HEK293 (cell line): ENCODE results near the gene KRTAP10-12.

Source experiments
- CTCF ChIP-seq: fragments of 450-650 bp; formaldehyde crosslinking; IDR thresholded peaks from 2 replicates; pipeline ENCODE4 v1.5.1; 2016; ENCODE audit warnings: missing biosample characterization, missing genetic modification characterization
- ELK4 ChIP-seq: IDR thresholded peaks from 2 replicates; pipeline ENCODE4 v1.6.1; 2011; ENCODE audit warnings: mild to moderate bottlenecking, low read depth, low read length, borderline replicate concordance
- TCF7L2 ChIP-seq: IDR thresholded peaks from 2 replicates; pipeline ENCODE4 v1.6.1; 2011; ENCODE audit warnings: low read depth, mild to moderate bottlenecking, inconsistent platforms, low read length, moderate library complexity, borderline replicate concordance
- ZBTB10 ChIP-seq: fragments of 450-650 bp; formaldehyde crosslinking; IDR thresholded peaks from 2 replicates; pipeline ENCODE4 v1.5.1; 2016; ENCODE audit warnings: missing biosample characterization, missing genetic modification characterization
- ZBTB44 ChIP-seq: fragments of 450-650 bp; IDR thresholded peaks from 2 replicates; pipeline ENCODE4 v1.5.1; 2018; ENCODE audit warnings: missing biosample characterization, mild to moderate bottlenecking, missing genetic modification characterization
- ZBTB7A ChIP-seq: fragments of 450-650 bp; formaldehyde crosslinking; IDR thresholded peaks from 2 replicates; pipeline ENCODE4 v1.5.1; 2016; ENCODE audit warnings: low read depth, missing biosample characterization, missing genetic modification characterization
- ZNF18 ChIP-seq: fragments of 450-650 bp; formaldehyde crosslinking; IDR thresholded peaks from 2 replicates; pipeline ENCODE4 v1.5.1; 2016; ENCODE audit warnings: missing biosample characterization, missing genetic modification characterization
- ZNF248 ChIP-seq: fragments of 450-650 bp; formaldehyde crosslinking; IDR thresholded peaks from 2 replicates; pipeline ENCODE4 v1.5.1; 2017; ENCODE audit warnings: missing biosample characterization, missing genetic modification characterization
- ZNF292 ChIP-seq: fragments of 450-650 bp; formaldehyde crosslinking; IDR thresholded peaks from 2 replicates; pipeline ENCODE4 v1.5.1; 2016; ENCODE audit warnings: low read depth, missing biosample characterization, missing genetic modification characterization, borderline replicate concordance
- ZNF362 ChIP-seq: fragments of 450-650 bp; formaldehyde crosslinking; IDR thresholded peaks from 2 replicates; pipeline ENCODE4 v1.5.1; 2016; ENCODE audit warnings: missing biosample characterization, missing genetic modification characterization
- ZNF404 ChIP-seq: fragments of 450-650 bp; formaldehyde crosslinking; IDR thresholded peaks from 2 replicates; pipeline ENCODE4 v1.5.1; 2017; ENCODE audit warnings: missing biosample characterization, missing genetic modification characterization
- ZNF621 ChIP-seq: fragments of 450-650 bp; formaldehyde crosslinking; IDR thresholded peaks from 2 replicates; pipeline ENCODE4 v1.5.1; 2017; ENCODE audit warnings: missing biosample characterization, missing genetic modification characterization
- ZNF704 ChIP-seq: fragments of 450-650 bp; formaldehyde crosslinking; IDR thresholded peaks from 2 replicates; pipeline ENCODE4 v1.5.1; 2016; ENCODE audit warnings: missing biosample characterization, missing genetic modification characterization
- ZSCAN16 ChIP-seq: fragments of 450-650 bp; formaldehyde crosslinking; IDR thresholded peaks from 2 replicates; pipeline ENCODE4 v1.5.1; 2016; ENCODE audit warnings: missing biosample characterization, missing genetic modification characterization

- TF ChIP-seq TCF7L2: no peak
- TF ChIP-seq ZNF292 (tag by site-specific recombination): no peak
- no peak for TF ChIP-seq ELK4
- no peak for TF ChIP-seq ZNF248 (tag by site-specific recombination)
- TF ChIP-seq ZNF621 (tag by site-specific recombination): no peak
- no peak for TF ChIP-seq ZNF404 (tag by site-specific recombination)
- no peak for TF ChIP-seq ZBTB7A (tag by site-specific recombination)
- no peak for TF ChIP-seq CTCF (tag by site-specific recombination)
- TF ChIP-seq ZNF362 (tag by site-specific recombination): no peak
- TF ChIP-seq ZBTB10 (tag by site-specific recombination): no peak
- no peak for TF ChIP-seq ZBTB44 (tag by site-specific recombination)
- TF ChIP-seq ZNF18: no peak
- TF ChIP-seq ZNF704 (tag by site-specific recombination): no peak
- no peak for TF ChIP-seq ZSCAN16 (tag by site-specific recombination)
These were observed 15.4 kb downstream of the KRTAP10-12 start for GRCh38 chr21:44712203-44713028.
